ENCODE data around the gene BCAS3. TPM values are rescaled to one million over a fixed set of nuclear protein-coding genes. Genes with fewer than 3 reads are reported as not detected.

BCAS3 gene
- total RNA-seq, 2 experiments from 2014 or later, result 13.7 to 25.8 TPM

GRCh38 chr17:61368049-61368831, 690.6 kb downstream of the BCAS3 start:
- no peaks in the 10 kb centered on the region for H3K36me3 Mint-ChIP-seq
- no peaks in the 10 kb centered on the region for H3K4me1 Mint-ChIP-seq
- no peaks in the 10 kb centered on the region for H3K9me3 Mint-ChIP-seq (ENCODE audit: low read depth)
- ATAC-seq (no peak), DNase-seq (no peak)
- H3K27me3 Mint-ChIP-seq, result no peaks in the 10 kb centered on the region
- CTCF ChIA-PET, result interaction anchor here (0.9 kb wide), 1 partner anchor 9 kb away, joined by 3 read pairs; no protein-coding TSS in a partner anchor
- no peak overlapping the region for H3K4me3 Mint-ChIP-seq
- no peak overlapping the region for H3K27ac Mint-ChIP-seq

- Mint-ChIP-seq H3K9me3 (ENCODE audit: low read depth) (no peaks in the 10 kb centered on the region), H3K27ac (no peak overlapping the region), H3K27me3 (no peaks in the 10 kb centered on the region), H3K36me3 (no peaks in the 10 kb centered on the region), H3K4me3 (no peak overlapping the region), H3K4me1 (no peaks in the 10 kb centered on the region)
- no peak for ATAC-seq
- no peak for DNase-seq
- CTCF ChIA-PET, result no interaction called here
These were observed 691.3 kb downstream of the BCAS3 start for GRCh38 chr17:61368832-61369450.

- no peak overlapping the region for H3K4me3 Mint-ChIP-seq
- no peaks in the 10 kb centered on the region for H3K36me3 Mint-ChIP-seq
- CTCF ChIA-PET, result no interaction called here
- H3K9me3 Mint-ChIP-seq (ENCODE audit: low read depth), result no peaks in the 10 kb centered on the region
- H3K27me3 Mint-ChIP-seq, result no peaks in the 10 kb centered on the region
- ATAC-seq (no peak), DNase-seq (no peak)
- H3K27ac Mint-ChIP-seq, result no peak overlapping the region
- H3K4me1 Mint-ChIP-seq, result no peaks in the 10 kb centered on the region
These were observed 692.1 kb downstream of the BCAS3 start for GRCh38 chr17:61369751-61370150.

GRCh38 chr17:61371179-61371578, 693.5 kb downstream of the BCAS3 start:
- DNase-seq (no peak), ATAC-seq (no peak)
- Mint-ChIP-seq H3K27me3 (no peaks in the 10 kb centered on the region), H3K4me1 (no peaks in the 10 kb centered on the region), H3K4me3 (no peak overlapping the region), H3K27ac (no peak overlapping the region), H3K9me3 (ENCODE audit: low read depth) (no peaks in the 10 kb centered on the region), H3K36me3 (no peaks in the 10 kb centered on the region)
- CTCF ChIA-PET, result no interaction called here

GRCh38 chr17:61371606-61372005, 694.0 kb downstream of the BCAS3 start:
- DNase-seq (no peak), ATAC-seq (no peak)
- H3K27me3 Mint-ChIP-seq, result no peaks in the 10 kb centered on the region
- H3K4me3 Mint-ChIP-seq, result no peak overlapping the region
- H3K4me1 Mint-ChIP-seq, result no peaks in the 10 kb centered on the region
- no peaks in the 10 kb centered on the region for H3K9me3 Mint-ChIP-seq (ENCODE audit: low read depth)
- H3K27ac Mint-ChIP-seq, result no peak overlapping the region
- H3K36me3 Mint-ChIP-seq, result no peaks in the 10 kb centered on the region
- CTCF ChIA-PET, result no interaction called here

- ATAC-seq, result no peak
- no peaks in the 10 kb centered on the region for H3K27me3 Mint-ChIP-seq
- no peak for DNase-seq
- H3K9me3 Mint-ChIP-seq (ENCODE audit: low read depth), result no peaks in the 10 kb centered on the region
- H3K36me3 Mint-ChIP-seq, result no peaks in the 10 kb centered on the region
- H3K27ac Mint-ChIP-seq, result no peak overlapping the region
- no peaks in the 10 kb centered on the region for H3K4me1 Mint-ChIP-seq
- CTCF ChIA-PET, result no interaction called here
- H3K4me3 Mint-ChIP-seq, result no peak overlapping the region
These were observed 694.8 kb downstream of the BCAS3 start for GRCh38 chr17:61372436-61372835.

GRCh38 chr17:61376931-61377838, 699.5 kb downstream of the BCAS3 start:
- ATAC-seq, result no peak
- Mint-ChIP-seq H3K4me3 (no peak overlapping the region), H3K27me3 (no peaks in the 10 kb centered on the region), H3K36me3 (no peaks in the 10 kb centered on the region), H3K27ac (no peak overlapping the region), H3K9me3 (ENCODE audit: low read depth) (no peaks in the 10 kb centered on the region), H3K4me1 (no peaks in the 10 kb centered on the region)
- DNase-seq, result no peak
- CTCF ChIA-PET, result no interaction called here

GRCh38 chr17:61378658-61379456, 701.2 kb downstream of the BCAS3 start:
- CTCF ChIA-PET, result interaction anchor here (0.6 kb wide), 1 partner anchor 398 kb away, joined by 3 read pairs; no protein-coding TSS in a partner anchor
- H3K27me3 Mint-ChIP-seq, result no peaks in the 10 kb centered on the region
- H3K9me3 Mint-ChIP-seq (ENCODE audit: low read depth), result no peaks in the 10 kb centered on the region
- H3K27ac Mint-ChIP-seq, result no peak overlapping the region
- H3K4me1 Mint-ChIP-seq, result no peaks in the 10 kb centered on the region
- H3K36me3 Mint-ChIP-seq, result no peaks in the 10 kb centered on the region
- ATAC-seq (no peak), DNase-seq (no peak)
- H3K4me3 Mint-ChIP-seq, result no peak overlapping the region

GRCh38 chr17:61379457-61380216, 702.0 kb downstream of the BCAS3 start:
- no peak for ATAC-seq
- H3K9me3 Mint-ChIP-seq (ENCODE audit: low read depth), result no peaks in the 10 kb centered on the region
- no peaks in the 10 kb centered on the region for H3K36me3 Mint-ChIP-seq
- no peak for DNase-seq
- CTCF ChIA-PET, result interaction anchor here (0.7 kb wide), 1 partner anchor 20 kb away, joined by 3 read pairs; no protein-coding TSS in a partner anchor
- no peaks in the 10 kb centered on the region for H3K27me3 Mint-ChIP-seq
- no peak overlapping the region for H3K27ac Mint-ChIP-seq
- no peaks in the 10 kb centered on the region for H3K4me1 Mint-ChIP-seq
- no peak overlapping the region for H3K4me3 Mint-ChIP-seq

- Mint-ChIP-seq H3K9me3 (ENCODE audit: low read depth) (no peaks in the 10 kb centered on the region), H3K4me1 (no peaks in the 10 kb centered on the region), H3K27ac (no peak overlapping the region), H3K4me3 (no peak overlapping the region), H3K27me3 (no peaks in the 10 kb centered on the region), H3K36me3 (no peaks in the 10 kb centered on the region)
- CTCF ChIA-PET, result interaction anchor here (0.7 kb wide), 1 partner anchor 21 kb away, joined by 3 read pairs; no protein-coding TSS in a partner anchor
- ATAC-seq, result no peak
- no peak for DNase-seq
These were observed 702.7 kb downstream of the BCAS3 start for GRCh38 chr17:61380217-61380835.

GRCh38 chr17:61380836-61381525, 703.3 kb downstream of the BCAS3 start:
- no peaks in the 10 kb centered on the region for H3K36me3 Mint-ChIP-seq
- no peak for DNase-seq
- no peak for ATAC-seq
- CTCF ChIA-PET, result interaction anchor here (0.6 kb wide), 1 partner anchor 763 kb away, joined by 3 read pairs; no protein-coding TSS in a partner anchor
- H3K27me3 Mint-ChIP-seq, result no peaks in the 10 kb centered on the region
- H3K4me3 Mint-ChIP-seq, result no peak overlapping the region
- no peak overlapping the region for H3K27ac Mint-ChIP-seq
- H3K4me1 Mint-ChIP-seq, result no peaks in the 10 kb centered on the region
- H3K9me3 Mint-ChIP-seq (ENCODE audit: low read depth), result no peaks in the 10 kb centered on the region

Measured in activated CD8-positive, alpha-beta memory T cell treated with anti-CD3 and anti-CD28 coated beads, Interleukin-2, amount 10 ng/mL, durations not matched to agents 7 days and 5 days (primary cell).